ENCODE data around the gene CHD5.

GRCh38 chr1:6109688-6110087, 70.4 kb downstream of the CHD5 start:
- TF ChIP-seq, protein P1, sequence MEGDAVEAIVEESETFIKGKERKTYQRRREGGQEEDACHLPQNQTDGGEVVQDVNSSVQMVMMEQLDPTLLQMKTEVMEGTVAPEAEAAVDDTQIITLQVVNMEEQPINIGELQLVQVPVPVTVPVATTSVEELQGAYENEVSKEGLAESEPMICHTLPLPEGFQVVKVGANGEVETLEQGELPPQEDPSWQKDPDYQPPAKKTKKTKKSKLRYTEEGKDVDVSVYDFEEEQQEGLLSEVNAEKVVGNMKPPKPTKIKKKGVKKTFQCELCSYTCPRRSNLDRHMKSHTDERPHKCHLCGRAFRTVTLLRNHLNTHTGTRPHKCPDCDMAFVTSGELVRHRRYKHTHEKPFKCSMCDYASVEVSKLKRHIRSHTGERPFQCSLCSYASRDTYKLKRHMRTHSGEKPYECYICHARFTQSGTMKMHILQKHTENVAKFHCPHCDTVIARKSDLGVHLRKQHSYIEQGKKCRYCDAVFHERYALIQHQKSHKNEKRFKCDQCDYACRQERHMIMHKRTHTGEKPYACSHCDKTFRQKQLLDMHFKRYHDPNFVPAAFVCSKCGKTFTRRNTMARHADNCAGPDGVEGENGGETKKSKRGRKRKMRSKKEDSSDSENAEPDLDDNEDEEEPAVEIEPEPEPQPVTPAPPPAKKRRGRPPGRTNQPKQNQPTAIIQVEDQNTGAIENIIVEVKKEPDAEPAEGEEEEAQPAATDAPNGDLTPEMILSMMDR (IDR thresholded peaks at IDR 0.05 in 4 of 5, conservative IDR thresholded peaks at IDR 0.05 in 1 of 5) = no peak
- TF ChIP-seq POLR2A (IDR thresholded peaks at IDR 0.05) = no peak

All from gastrocnemius medialis (tissue), 4 donors.